Measurements from ENCODE around the gene PRAC2. TPM values are rescaled to one million over a fixed set of nuclear protein-coding genes. Genes with fewer than 3 reads are reported as not detected.
A peak's percentile ranks its signal among the peaks of the same experiment; 100 is the strongest.

PRAC2 gene
- not detected in 2 replicates for total RNA-seq

GRCh38 chr17:48722915-48723422 lies at the start of gene PRAC2:
Gene PRAC2, plus strand, starts transcription at chr17:48723185. Its CDS starts 1,226 bp downstream, at chr17:48724411.
- H3K4me1 Mint-ChIP-seq (ENCODE audit: low read depth) = peaks cover 15% of the 10 kb centered on the region
- no peak within 1 kb of the TSS for H3K27ac Mint-ChIP-seq
- H3K36me3 Mint-ChIP-seq (ENCODE audit: low read depth) = no peaks in the 10 kb centered on the region
- intact Hi-C loops (cut with micrococcal nuclease) = loop anchor here (5.0 kb wide), 2 partner anchors 774 to 1244 kb away; partner anchors contain the start of genes DLX4 and NGFR
- no peak for DNase-seq (ENCODE audit: low spot score)
- H3K4me3 Mint-ChIP-seq (ENCODE audit: low read depth) = no peak within 1 kb of the TSS
- H3K27me3 Mint-ChIP-seq (ENCODE audit: low read depth) = peaks cover 88% of the 10 kb centered on the region
- H3K9me3 Mint-ChIP-seq = no peaks in the 10 kb centered on the region

DNA sequence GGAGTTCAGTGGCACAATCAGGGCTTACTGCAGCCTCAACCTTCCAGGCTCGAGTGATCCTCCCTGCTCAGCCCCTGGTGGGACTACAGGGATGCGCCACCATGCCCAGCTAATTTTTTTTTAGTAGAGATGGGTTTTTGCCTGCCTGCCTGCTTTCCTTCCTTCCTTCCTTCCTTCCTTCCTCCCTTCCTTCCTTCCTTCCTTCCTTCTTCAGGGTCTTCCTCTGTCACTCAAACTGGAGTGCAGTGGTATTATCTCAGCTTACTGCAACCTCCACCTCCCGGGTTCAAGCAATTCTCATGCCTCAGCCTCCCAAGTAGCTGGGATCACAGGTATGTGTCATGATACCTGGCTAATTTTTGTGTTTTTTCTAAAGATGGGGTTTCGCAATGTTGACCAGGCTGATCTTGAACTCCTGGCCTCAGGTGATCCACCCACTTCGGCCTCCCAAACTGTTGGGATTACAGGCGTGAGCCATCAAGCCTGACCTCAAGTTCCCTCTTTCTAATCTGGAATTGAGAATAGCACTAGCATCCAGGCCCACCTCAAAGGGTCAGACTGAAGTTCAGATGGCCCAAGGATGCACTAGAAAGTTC lies 45.9 kb upstream of the PRAC2 start:
- no peaks in the 10 kb centered on the region for H3K9me3 Mint-ChIP-seq
- peaks cover 5% of the 10 kb centered on the region for H3K4me1 Mint-ChIP-seq (ENCODE audit: low read depth)
- no peaks in the 10 kb centered on the region for H3K36me3 Mint-ChIP-seq (ENCODE audit: low read depth)
- DNase-seq (ENCODE audit: low spot score) = no peak
- intact Hi-C loops (cut with micrococcal nuclease) = loop anchor here (2.0 to 5.0 kb wide), 2 partner anchors 200 to 356 kb away; no protein-coding TSS in a partner anchor
- no peak overlapping the region for H3K4me3 Mint-ChIP-seq (ENCODE audit: low read depth)
- H3K27ac Mint-ChIP-seq = no peak overlapping the region
- peaks cover 49% of the 10 kb centered on the region for H3K27me3 Mint-ChIP-seq (ENCODE audit: low read depth)

DNA sequence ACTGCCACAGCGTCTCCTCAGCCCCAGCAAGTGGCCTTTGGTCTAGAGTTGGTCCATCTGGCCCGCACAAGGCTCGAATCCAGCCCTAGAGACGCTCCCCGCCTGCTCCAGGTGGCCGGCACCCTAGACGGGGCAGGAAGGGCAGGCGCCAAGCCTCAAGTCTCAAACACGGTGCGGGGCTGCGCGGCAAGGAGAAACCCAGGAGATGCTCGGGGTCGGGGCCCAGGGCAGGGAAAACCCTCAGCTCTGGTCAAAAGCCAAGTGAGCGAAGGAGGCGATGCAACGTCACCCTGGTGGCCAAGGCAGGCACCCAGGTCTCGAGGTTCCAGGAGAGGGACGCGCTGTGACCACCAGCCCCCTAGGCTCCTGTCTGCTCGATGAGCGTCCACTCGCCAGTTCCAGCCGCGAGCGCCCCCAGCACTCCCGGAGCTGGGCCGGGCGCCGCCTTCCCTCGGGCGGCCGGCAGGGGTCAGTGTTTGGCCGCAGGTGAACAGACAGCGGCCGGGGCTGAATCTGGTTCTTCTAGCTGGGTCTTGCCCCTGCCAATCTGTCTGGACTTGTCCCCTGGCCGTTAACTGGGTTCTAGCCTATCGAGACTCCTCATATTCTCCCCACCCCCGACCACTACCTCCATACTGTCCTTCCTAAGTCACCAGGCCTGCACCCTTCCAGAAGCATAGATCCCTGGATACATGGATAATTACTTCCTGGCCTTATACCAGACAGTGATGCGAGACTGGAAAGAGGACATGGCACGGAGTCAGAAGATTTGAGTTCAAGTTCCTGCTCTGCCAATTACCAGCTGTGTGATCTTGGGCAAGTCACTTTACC lies 44.6 kb upstream of the PRAC2 start:
- no peak overlapping the region for H3K27ac Mint-ChIP-seq
- intact Hi-C loops (cut with micrococcal nuclease) = loop anchor here (5.0 kb wide), 1 partner anchor 199 kb away; no protein-coding TSS in a partner anchor
- H3K27me3 Mint-ChIP-seq (ENCODE audit: low read depth) = peaks cover 42% of the 10 kb centered on the region
- no peak overlapping the region for H3K4me3 Mint-ChIP-seq (ENCODE audit: low read depth)
- peaks cover 5% of the 10 kb centered on the region for H3K4me1 Mint-ChIP-seq (ENCODE audit: low read depth)
- DNase-seq (ENCODE audit: low spot score) = peak; percentile 54
- H3K36me3 Mint-ChIP-seq (ENCODE audit: low read depth) = no peaks in the 10 kb centered on the region
- H3K9me3 Mint-ChIP-seq = no peaks in the 10 kb centered on the region

GRCh38 chr17:48679385-48680096 lies 43.4 kb upstream of the PRAC2 start:
- Mint-ChIP-seq H3K4me1 (ENCODE audit: low read depth) (peaks cover 5% of the 10 kb centered on the region), H3K27me3 (ENCODE audit: low read depth) (peaks cover 44% of the 10 kb centered on the region), H3K9me3 (no peaks in the 10 kb centered on the region), H3K4me3 (ENCODE audit: low read depth) (no peak overlapping the region), H3K36me3 (ENCODE audit: low read depth) (no peaks in the 10 kb centered on the region), H3K27ac (no peak overlapping the region)
- intact Hi-C loops (cut with micrococcal nuclease) = loop anchor here (5.0 kb wide), 1 partner anchor 198 kb away; no protein-coding TSS in a partner anchor
- no peak for DNase-seq (ENCODE audit: low spot score)

GRCh38 chr17:48681609-48682008 lies 41.4 kb upstream of the PRAC2 start:
- no peak overlapping the region for H3K4me3 Mint-ChIP-seq (ENCODE audit: low read depth)
- peaks cover 38% of the 10 kb centered on the region for H3K27me3 Mint-ChIP-seq (ENCODE audit: low read depth)
- DNase-seq (ENCODE audit: low spot score) = no peak
- no peak overlapping the region for H3K27ac Mint-ChIP-seq
- H3K9me3 Mint-ChIP-seq = no peaks in the 10 kb centered on the region
- peaks cover 5% of the 10 kb centered on the region for H3K4me1 Mint-ChIP-seq (ENCODE audit: low read depth)
- intact Hi-C loops (cut with micrococcal nuclease) = no loop called here
- no peaks in the 10 kb centered on the region for H3K36me3 Mint-ChIP-seq (ENCODE audit: low read depth)

- Mint-ChIP-seq H3K4me3 (ENCODE audit: low read depth) (no peak overlapping the region), H3K4me1 (ENCODE audit: low read depth) (no peaks in the 10 kb centered on the region), H3K27ac (no peak overlapping the region), H3K36me3 (ENCODE audit: low read depth) (no peaks in the 10 kb centered on the region), H3K9me3 (no peaks in the 10 kb centered on the region), H3K27me3 (ENCODE audit: low read depth) (peaks cover 27% of the 10 kb centered on the region)
- no peak for DNase-seq (ENCODE audit: low spot score)
- intact Hi-C loops (cut with micrococcal nuclease) = no loop called here
Measured at GRCh38 chr17:48690655-48691054, 32.3 kb upstream of the PRAC2 start.

- H3K27me3 Mint-ChIP-seq (ENCODE audit: low read depth) = peaks cover 33% of the 10 kb centered on the region
- H3K4me1 Mint-ChIP-seq (ENCODE audit: low read depth) = no peaks in the 10 kb centered on the region
- intact Hi-C loops (cut with micrococcal nuclease) = no loop called here
- H3K27ac Mint-ChIP-seq = no peak overlapping the region
- no peak for DNase-seq (ENCODE audit: low spot score)
- no peak overlapping the region for H3K4me3 Mint-ChIP-seq (ENCODE audit: low read depth)
- H3K36me3 Mint-ChIP-seq (ENCODE audit: low read depth) = no peaks in the 10 kb centered on the region
- no peaks in the 10 kb centered on the region for H3K9me3 Mint-ChIP-seq
Measured at GRCh38 chr17:48692049-48692448, 30.9 kb upstream of the PRAC2 start.

DNA sequence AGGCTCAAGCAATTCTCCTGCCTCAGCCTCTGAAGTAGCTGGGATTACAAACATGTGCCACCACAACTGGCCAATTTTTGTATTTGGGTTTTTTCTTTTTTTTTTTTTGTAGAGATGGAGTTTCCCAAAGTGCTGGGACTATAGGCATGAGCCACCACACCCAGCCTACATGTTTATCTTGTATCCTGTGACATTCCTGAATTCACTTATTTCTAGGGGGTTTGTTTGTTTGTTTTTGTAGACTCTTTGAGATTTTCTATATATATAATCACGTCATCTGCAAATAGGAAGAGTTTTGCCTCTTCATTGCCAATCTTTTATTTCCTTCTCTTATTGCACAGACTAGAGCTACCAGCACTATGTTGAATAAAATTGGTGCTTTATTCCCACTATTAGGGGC lies 29.8 kb upstream of the PRAC2 start:
- no peaks in the 10 kb centered on the region for H3K36me3 Mint-ChIP-seq (ENCODE audit: low read depth)
- no peaks in the 10 kb centered on the region for H3K4me1 Mint-ChIP-seq (ENCODE audit: low read depth)
- intact Hi-C loops (cut with micrococcal nuclease) = no loop called here

GRCh38 chr17:48701864-48702532 lies 21.0 kb upstream of the PRAC2 start:
- no peaks in the 10 kb centered on the region for H3K4me1 Mint-ChIP-seq (ENCODE audit: low read depth)
- intact Hi-C loops (cut with micrococcal nuclease) = no loop called here
- no peaks in the 10 kb centered on the region for H3K9me3 Mint-ChIP-seq
- no peak overlapping the region for H3K4me3 Mint-ChIP-seq (ENCODE audit: low read depth)
- no peaks in the 10 kb centered on the region for H3K36me3 Mint-ChIP-seq (ENCODE audit: low read depth)
- H3K27ac Mint-ChIP-seq = no peak overlapping the region
- no peak for DNase-seq (ENCODE audit: low spot score)
- H3K27me3 Mint-ChIP-seq (ENCODE audit: low read depth) = peaks cover 54% of the 10 kb centered on the region

More for the DNA sequence above, 29.8 kb upstream of the PRAC2 start:
- Mint-ChIP-seq H3K9me3 (no peaks in the 10 kb centered on the region), H3K4me3 (ENCODE audit: low read depth) (no peak overlapping the region), H3K27ac (no peak overlapping the region), H3K27me3 (ENCODE audit: low read depth) (peaks cover 39% of the 10 kb centered on the region)
- no peak for DNase-seq (ENCODE audit: low spot score)

DNA sequence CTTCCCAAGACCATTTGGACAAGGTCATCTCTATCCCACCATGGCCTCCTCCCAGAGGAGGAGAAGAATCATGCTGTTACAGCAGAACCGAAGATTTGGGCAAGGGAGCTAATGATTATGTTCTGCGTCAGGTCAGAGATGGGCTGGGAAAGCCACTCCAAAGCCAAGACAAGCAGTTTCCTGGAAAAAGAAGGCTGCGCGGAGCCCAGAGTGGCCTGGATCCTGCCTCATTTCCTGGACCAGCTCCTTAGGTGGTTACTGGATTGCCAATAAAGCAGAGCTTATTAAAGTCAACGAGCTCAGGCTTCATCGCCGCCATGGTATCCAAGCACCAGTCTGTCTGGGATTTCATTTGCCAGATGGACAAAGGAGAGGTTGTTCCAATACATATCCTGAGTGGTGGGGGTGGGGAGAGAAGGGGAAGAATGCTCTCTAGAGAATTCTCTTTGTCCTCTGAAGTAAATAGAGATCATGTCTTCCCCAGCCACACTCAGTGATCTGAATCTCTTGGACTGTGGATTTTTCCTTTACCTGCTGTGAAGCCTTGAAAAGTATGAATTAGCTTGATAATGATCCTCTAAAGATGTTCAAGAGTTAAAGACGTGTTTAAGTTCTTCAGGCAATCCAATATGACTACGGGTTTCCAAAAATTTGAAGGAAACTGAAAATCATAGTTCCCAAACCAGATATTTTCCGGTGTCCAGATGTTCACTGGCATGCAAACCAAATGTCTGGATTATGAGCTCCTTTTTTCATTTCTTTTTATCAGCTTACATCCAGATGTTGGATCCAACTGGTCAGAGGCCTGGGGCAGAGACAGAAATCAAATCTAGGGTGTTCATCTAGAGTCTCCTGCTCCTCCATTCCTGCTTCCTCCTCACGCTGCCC lies 18.4 kb upstream of the PRAC2 start:
- intact Hi-C loops (cut with micrococcal nuclease) = no loop called here
- Mint-ChIP-seq H3K4me3 (ENCODE audit: low read depth) (no peak overlapping the region), H3K9me3 (no peaks in the 10 kb centered on the region), H3K4me1 (ENCODE audit: low read depth) (no peaks in the 10 kb centered on the region), H3K36me3 (ENCODE audit: low read depth) (no peaks in the 10 kb centered on the region), H3K27me3 (ENCODE audit: low read depth) (peaks cover 64% of the 10 kb centered on the region), H3K27ac (no peak overlapping the region)
- no peak for DNase-seq (ENCODE audit: low spot score)

GRCh38 chr17:48711128-48711527 lies 11.9 kb upstream of the PRAC2 start:
- H3K27ac Mint-ChIP-seq = no peak overlapping the region
- peaks cover 57% of the 10 kb centered on the region for H3K27me3 Mint-ChIP-seq (ENCODE audit: low read depth)
- no peaks in the 10 kb centered on the region for H3K9me3 Mint-ChIP-seq
- DNase-seq (ENCODE audit: low spot score) = no peak
- no peak overlapping the region for H3K4me3 Mint-ChIP-seq (ENCODE audit: low read depth)
- no peaks in the 10 kb centered on the region for H3K36me3 Mint-ChIP-seq (ENCODE audit: low read depth)
- intact Hi-C loops (cut with micrococcal nuclease) = no loop called here
- H3K4me1 Mint-ChIP-seq (ENCODE audit: low read depth) = no peaks in the 10 kb centered on the region
